Peyer's patch (tissue), 4 donors: ENCODE results near the gene CSRP2.

Source experiments
- CTCF ChIP-seq, 6 experiments: fragments of 450-650 bp in 4 of 6; fragments of 200-600 bp in 2 of 6; sonication (generic) in 1 of 6; IDR thresholded peaks; one replicate each; pipeline ENCODE4 v1.5.1; 2017 to 2019; ENCODE audit warnings: antibody characterized with exemption in 6 of 6, mild to moderate bottlenecking in 3 of 6, moderate library complexity in 1 of 6
- POLR2A ChIP-seq, 2 donors: fragments of 450-650 bp; IDR thresholded peaks; one replicate each; pipeline ENCODE4 v1.5.1; 2017; ENCODE audit warnings: antibody characterized with exemption in 2 of 2, mild to moderate bottlenecking in 2 of 2, moderate library complexity in 2 of 2

- TF ChIP-seq CTCF (IDR thresholded peaks at IDR 0.05) (no peak), POLR2A (IDR thresholded peaks at IDR 0.05) (no peak)
Observed at GRCh38 chr12:76919383-76920171, 40.8 kb upstream of the CSRP2 start.
